Measurements from ENCODE around the gene TOLLIP.
A peak's percentile ranks its signal among the peaks of the same experiment; 100 is the strongest.

The TOLLIP gene

GRCh38 chr11:1228921-1229451 lies 80.4 kb downstream of the TOLLIP start:
- in situ Hi-C loops (cut with MboI; ENCODE audit: low pct_unique_long_range_greater_than_20kb, low sequenced_read_pairs, unreplicated experiment) = no loop called here
- TF ChIP-seq, protein P1, sequence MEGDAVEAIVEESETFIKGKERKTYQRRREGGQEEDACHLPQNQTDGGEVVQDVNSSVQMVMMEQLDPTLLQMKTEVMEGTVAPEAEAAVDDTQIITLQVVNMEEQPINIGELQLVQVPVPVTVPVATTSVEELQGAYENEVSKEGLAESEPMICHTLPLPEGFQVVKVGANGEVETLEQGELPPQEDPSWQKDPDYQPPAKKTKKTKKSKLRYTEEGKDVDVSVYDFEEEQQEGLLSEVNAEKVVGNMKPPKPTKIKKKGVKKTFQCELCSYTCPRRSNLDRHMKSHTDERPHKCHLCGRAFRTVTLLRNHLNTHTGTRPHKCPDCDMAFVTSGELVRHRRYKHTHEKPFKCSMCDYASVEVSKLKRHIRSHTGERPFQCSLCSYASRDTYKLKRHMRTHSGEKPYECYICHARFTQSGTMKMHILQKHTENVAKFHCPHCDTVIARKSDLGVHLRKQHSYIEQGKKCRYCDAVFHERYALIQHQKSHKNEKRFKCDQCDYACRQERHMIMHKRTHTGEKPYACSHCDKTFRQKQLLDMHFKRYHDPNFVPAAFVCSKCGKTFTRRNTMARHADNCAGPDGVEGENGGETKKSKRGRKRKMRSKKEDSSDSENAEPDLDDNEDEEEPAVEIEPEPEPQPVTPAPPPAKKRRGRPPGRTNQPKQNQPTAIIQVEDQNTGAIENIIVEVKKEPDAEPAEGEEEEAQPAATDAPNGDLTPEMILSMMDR (IDR thresholded peaks at IDR 0.05; ENCODE audit: extremely low read depth, insufficient read depth, missing control alignments) = no peak
- DNase-seq (ENCODE audit: low spot score) = no peak

DNA sequence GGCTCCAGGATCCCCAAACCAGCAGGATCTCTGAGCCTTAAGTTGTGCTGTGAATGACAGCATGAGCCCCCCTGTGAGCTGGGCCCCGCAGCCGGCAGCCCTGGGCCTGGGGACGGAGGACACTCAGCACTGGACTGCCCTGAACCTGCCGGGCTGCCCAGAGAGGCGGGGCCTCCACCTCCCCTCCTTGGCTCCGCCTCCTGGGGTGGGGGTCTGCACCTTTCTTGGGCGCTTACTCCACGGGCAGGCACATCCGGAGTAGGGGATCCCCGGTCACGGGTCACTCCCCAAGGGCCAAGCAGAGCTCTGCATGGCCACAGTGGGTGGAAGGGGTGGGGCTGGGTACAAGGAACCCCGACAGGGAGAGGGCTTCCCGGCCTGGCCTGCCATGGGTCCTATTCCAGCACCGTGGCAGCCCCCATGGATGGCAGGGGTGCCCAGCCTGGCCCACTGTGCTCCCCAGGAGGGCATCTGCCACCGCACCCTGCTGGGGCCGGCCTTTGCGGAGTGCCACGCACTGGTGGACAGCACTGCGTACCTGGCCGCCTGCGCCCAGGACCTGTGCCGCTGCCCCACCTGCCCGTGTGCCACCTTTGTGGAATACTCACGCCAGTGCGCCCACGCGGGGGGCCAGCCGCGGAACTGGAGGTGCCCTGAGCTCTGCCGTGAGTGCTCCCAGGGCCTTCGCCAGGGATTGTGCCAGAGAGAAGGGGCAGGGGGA lies 81.2 kb downstream of the TOLLIP start:
- TF ChIP-seq, protein P1 (IDR thresholded peaks at IDR 0.05; ENCODE audit: extremely low read depth, insufficient read depth, missing control alignments) = no peak
- in situ Hi-C loops (cut with MboI; ENCODE audit: low pct_unique_long_range_greater_than_20kb, low sequenced_read_pairs, unreplicated experiment) = no loop called here
- DNase-seq (ENCODE audit: low spot score) = no peak

- in situ Hi-C loops (cut with MboI; ENCODE audit: low pct_unique_long_range_greater_than_20kb, low sequenced_read_pairs, unreplicated experiment) = no loop called here
- DNase-seq (ENCODE audit: low spot score) = no peak
- TF ChIP-seq, protein P1 (IDR thresholded peaks at IDR 0.05; ENCODE audit: extremely low read depth, insufficient read depth, missing control alignments) = no peak
These were observed 81.8 kb downstream of the TOLLIP start for GRCh38 chr11:1227551-1228100.

- DNase-seq (ENCODE audit: low spot score) = no peak
- TF ChIP-seq, protein P1 (IDR thresholded peaks at IDR 0.05; ENCODE audit: extremely low read depth, insufficient read depth, missing control alignments) = no peak
- in situ Hi-C loops (cut with MboI; ENCODE audit: low pct_unique_long_range_greater_than_20kb, low sequenced_read_pairs, unreplicated experiment) = no loop called here
These were observed 82.4 kb downstream of the TOLLIP start for GRCh38 chr11:1226986-1227550.

DNA sequence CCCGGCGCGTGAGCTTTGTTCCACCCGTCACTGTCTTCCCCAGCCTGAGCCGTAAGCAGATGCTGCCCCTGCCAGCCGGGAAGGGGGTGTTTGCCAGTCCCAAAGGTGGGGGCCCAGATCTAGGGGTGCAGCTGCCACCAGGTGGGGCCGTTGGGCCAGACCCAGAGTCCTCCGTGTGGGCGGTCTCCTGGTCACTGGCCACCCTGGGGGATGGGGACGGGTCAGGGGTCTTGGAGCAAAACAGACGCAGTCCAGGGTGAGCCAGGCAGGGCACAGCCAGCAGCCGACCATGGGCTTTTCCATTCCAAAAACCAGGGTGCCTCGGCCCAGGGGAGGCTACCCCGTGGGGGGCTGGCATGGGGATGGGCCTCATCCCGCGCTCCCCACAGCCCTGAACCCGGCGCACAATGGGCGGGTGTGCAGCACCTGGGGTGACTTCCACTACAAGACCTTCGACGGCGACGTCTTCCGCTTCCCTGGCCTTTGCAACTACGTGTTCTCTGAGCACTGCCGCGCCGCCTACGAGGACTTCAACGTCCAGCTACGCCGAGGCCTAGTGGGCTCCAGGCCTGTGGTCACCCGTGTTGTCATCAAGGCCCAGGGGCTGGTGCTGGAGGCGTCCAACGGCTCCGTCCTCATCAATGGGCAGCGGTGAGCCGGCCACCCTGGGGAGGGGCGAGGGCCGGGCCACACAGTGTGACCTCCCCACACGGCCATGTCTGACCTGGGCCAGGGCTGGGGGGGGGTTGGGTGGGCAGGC lies 83.0 kb downstream of the TOLLIP start:
- TF ChIP-seq, protein P1 (IDR thresholded peaks at IDR 0.05; ENCODE audit: extremely low read depth, insufficient read depth, missing control alignments) = peak; percentile 19
- no peak for DNase-seq (ENCODE audit: low spot score)
- in situ Hi-C loops (cut with MboI; ENCODE audit: low pct_unique_long_range_greater_than_20kb, low sequenced_read_pairs, unreplicated experiment) = no loop called here

Measured in GM13977 (cell line).